ENCODE data around the gene CREB5.

GRCh38 chr7:28542410-28542809 is 130.1 kb downstream of the CREB5 start:
- TF ChIP-seq EP300 (IDR thresholded peaks at IDR 0.05) (no peak), CTCF (IDR thresholded peaks at IDR 0.05) (no peak), POLR2A (IDR thresholded peaks at IDR 0.05) (no peak)
